Cardiac fibroblast (primary cell): Measurements from ENCODE around the gene RASSF1.

Experiments
- DNase-seq, 2 donors: peaks; one replicate each; pipeline versions ENCODE4 v3.0.0 to v3.0.0-alpha.2; 2010; ENCODE audit warnings: low read depth in 2 of 2
- H3K4me3 ChIP-seq, 2 donors: replicated peaks in 1 of 2; 1 replicate in 1 of 2; 2 replicates in 1 of 2; pipeline ENCODE4 v1.5.1; 2011; ENCODE audit warnings: low read depth in 2 of 2, low read length in 2 of 2, mild to moderate bottlenecking in 2 of 2, moderate library complexity in 1 of 2
- TF ChIP-seq, protein P1 (sequence below): IDR thresholded peaks from one replicate; pipeline ENCODE4 v1.5.1; 2011; ENCODE audit warnings: low read depth, mild to moderate bottlenecking, low read length, inconsistent platforms

Gene RASSF1

DNA sequence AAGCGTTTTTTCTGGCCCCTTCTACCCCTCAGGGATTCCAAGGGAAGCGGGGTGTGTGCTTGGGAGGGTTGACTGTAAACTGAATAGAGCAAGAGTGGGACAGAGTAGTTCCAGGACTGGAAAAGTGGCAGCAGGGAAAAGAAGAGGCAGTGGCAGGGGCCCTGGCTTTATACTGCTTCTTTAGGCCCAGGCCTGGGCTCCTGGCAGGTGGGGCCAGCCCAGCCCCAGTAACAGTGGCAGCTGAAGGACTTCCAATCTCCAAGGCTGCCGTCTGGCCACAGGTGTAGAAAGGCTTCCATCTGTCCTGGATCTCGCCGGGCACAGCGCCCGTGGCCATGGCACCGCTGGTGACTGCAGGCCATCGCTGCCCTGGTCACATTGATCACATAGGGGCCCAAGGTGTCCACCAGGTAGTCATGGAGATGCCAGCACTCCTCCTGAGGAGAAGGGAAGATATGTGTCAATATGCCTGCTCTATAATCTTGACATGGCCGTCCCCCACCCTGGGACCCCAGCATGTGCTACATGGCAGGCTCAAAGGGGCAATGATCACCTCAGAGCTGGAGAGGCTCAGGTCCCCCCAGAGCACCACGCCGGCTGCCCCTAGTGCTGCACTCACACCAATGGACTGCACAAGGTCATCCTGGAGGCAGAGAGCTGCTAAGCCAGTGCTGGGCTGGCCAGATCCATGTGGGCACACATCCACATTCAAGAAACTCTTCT lies 47.4 kb downstream of the RASSF1 start:
- TF ChIP-seq, protein P1, sequence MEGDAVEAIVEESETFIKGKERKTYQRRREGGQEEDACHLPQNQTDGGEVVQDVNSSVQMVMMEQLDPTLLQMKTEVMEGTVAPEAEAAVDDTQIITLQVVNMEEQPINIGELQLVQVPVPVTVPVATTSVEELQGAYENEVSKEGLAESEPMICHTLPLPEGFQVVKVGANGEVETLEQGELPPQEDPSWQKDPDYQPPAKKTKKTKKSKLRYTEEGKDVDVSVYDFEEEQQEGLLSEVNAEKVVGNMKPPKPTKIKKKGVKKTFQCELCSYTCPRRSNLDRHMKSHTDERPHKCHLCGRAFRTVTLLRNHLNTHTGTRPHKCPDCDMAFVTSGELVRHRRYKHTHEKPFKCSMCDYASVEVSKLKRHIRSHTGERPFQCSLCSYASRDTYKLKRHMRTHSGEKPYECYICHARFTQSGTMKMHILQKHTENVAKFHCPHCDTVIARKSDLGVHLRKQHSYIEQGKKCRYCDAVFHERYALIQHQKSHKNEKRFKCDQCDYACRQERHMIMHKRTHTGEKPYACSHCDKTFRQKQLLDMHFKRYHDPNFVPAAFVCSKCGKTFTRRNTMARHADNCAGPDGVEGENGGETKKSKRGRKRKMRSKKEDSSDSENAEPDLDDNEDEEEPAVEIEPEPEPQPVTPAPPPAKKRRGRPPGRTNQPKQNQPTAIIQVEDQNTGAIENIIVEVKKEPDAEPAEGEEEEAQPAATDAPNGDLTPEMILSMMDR, result no peak
- DNase-seq, result no peak
- no peak overlapping the region for H3K4me3 ChIP-seq

- peak within 1 kb of the TSS; percentile 89 to 94 for H3K4me3 ChIP-seq
- peak; percentile 98 for DNase-seq
- TF ChIP-seq, protein P1, result no peak
Measured at GRCh38 chr3:50292159-50293078, 48.2 kb downstream of the RASSF1 start, which contains the start of gene IFRD2. IFRD2 (minus strand) TSS chr3:50292429; CDS start chr3:50292274, 155 bp downstream.

GRCh38 chr3:50290161-50290641 lies 50.4 kb downstream of the RASSF1 start:
- H3K4me3 ChIP-seq, result no peak overlapping the region
- no peak for DNase-seq
- TF ChIP-seq, protein P1, result no peak

GRCh38 chr3:50289130-50289529 lies 51.5 kb downstream of the RASSF1 start:
- no peak overlapping the region for H3K4me3 ChIP-seq

DNA sequence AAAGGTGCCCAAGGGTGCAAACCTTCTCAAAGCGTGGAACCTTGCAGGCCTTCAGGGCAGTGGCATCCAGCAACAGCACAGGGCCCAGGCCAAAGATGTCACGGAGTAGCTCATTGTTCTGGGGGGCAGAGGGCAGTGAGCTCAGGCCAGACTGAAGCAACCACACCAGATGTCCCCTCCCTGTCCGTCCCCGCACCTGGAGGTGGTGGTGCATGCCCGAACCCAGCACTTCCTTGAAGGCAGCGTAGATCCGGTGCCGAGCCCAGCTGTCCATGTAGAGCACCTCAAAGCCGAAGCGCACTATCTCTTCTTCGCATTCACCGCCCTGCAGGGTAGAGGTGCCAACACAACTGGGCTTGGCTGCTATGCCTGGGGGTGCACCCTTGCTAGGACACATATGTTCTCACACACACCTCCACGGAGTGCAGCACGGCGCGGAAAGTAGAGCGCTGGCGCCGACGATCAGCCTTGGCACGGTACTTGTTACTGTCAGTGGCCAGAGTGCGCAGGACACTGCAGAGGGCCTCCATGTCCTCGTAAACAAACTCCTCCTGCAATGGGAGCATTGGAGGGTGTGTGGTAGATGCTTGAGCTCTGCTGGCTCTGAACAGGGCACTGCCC lies 52.1 kb downstream of the RASSF1 start:
- TF ChIP-seq, protein P1, result no peak
- H3K4me3 ChIP-seq, result no peak overlapping the region
- DNase-seq, result no peak

More at GRCh38 chr3:50289130-50289529, 51.5 kb downstream of the RASSF1 start:
- DNase-seq, result no peak
- TF ChIP-seq, protein P1, result no peak

GRCh38 chr3:50287262-50287661 lies 53.4 kb downstream of the RASSF1 start:
- TF ChIP-seq, protein P1, result no peak
- no peak for DNase-seq
- H3K4me3 ChIP-seq, result no peak overlapping the region
